Frontal cortex (tissue), 4 donors: ENCODE data around the gene ZBTB46. TPM values are rescaled to one million over a fixed set of nuclear protein-coding genes. Genes with fewer than 3 reads are reported as not detected.
"Not testable (repeated sequence)": the region's sequence is repeated elsewhere in the genome, so short reads cannot be mapped to it uniquely, and the experiment has no call there.

Experiments
- DNase-seq, 2 donors: peaks; one replicate each; pipeline ENCODE4 v3.0.0; 2012; ENCODE audit warnings: low spot score in 2 of 2
- FAIRE-seq: peaks from 2 replicates; lab custom pipeline; 2012; peaks lifted over from hg19 to GRCh38; lab: Jason Lieb, UNC
- total RNA-seq: library from RNA; depleted of rRNA; stranded (reverse); fragments of >200 nt; gene quantifications from one replicate; pipeline ENCODE4 v1.2.3, GENCODE V29; 2014
- donor health status: control.
- donor health status: control.
- donor health status: control.

Gene ZBTB46
- total RNA-seq, 1 donor from 2014 or later: 22.4 TPM

GRCh38 chr20:63722967-63723622, 108.0 kb downstream of the ZBTB46 start:
- FAIRE-seq, DNase-seq: not testable (repeated sequence)

- FAIRE-seq: no peak
- DNase-seq: no peak
Observed at GRCh38 chr20:63718996-63719395, 112.1 kb downstream of the ZBTB46 start.

GRCh38 chr20:63714858-63715257, 116.2 kb downstream of the ZBTB46 start:
- FAIRE-seq (no peak), DNase-seq (no peak)

- DNase-seq (no peak), FAIRE-seq (no peak)
Observed at GRCh38 chr20:63712191-63712590, 118.9 kb downstream of the ZBTB46 start.

GRCh38 chr20:63711085-63711645, 119.9 kb downstream of the ZBTB46 start:
- FAIRE-seq (no peak), DNase-seq (no peak)

- no peak for DNase-seq
- no peak for FAIRE-seq
Observed at GRCh38 chr20:63709149-63709527, 121.9 kb downstream of the ZBTB46 start.

GRCh38 chr20:63708301-63709148, 122.5 kb downstream of the ZBTB46 start:
- FAIRE-seq (no peak), DNase-seq (peak in 1 of 2 donors; percentile 14)

GRCh38 chr20:63707558-63708300, 123.3 kb downstream of the ZBTB46 start, which contains the start of the genes ARFRP1 and ZGPAT:
Gene ARFRP1, minus strand, starts transcription at chr20:63707976. Its CDS starts 885 bp downstream, at chr20:63707091.
Gene ZGPAT, plus strand, starts transcription at chr20:63708039. Its CDS starts 542 bp downstream, at chr20:63708581.
- DNase-seq (peak; percentile 95 to 98), FAIRE-seq (no peak)

GRCh38 chr20:63706852-63707557, 124.1 kb downstream of the ZBTB46 start:
- no peak for FAIRE-seq
- DNase-seq: peak; percentile 22 to 32

- FAIRE-seq (no peak), DNase-seq (peak in 1 of 2 donors; percentile 12)
Observed at GRCh38 chr20:63706027-63706695, 124.9 kb downstream of the ZBTB46 start.

- DNase-seq (peak in 1 of 2 donors; percentile 12), FAIRE-seq (no peak)
Observed at GRCh38 chr20:63705232-63706026, 125.6 kb downstream of the ZBTB46 start.

GRCh38 chr20:63704749-63705117, 126.3 kb downstream of the ZBTB46 start:
- FAIRE-seq: no peak

GRCh38 chr20:63703976-63704748, 126.9 kb downstream of the ZBTB46 start:
- no peak for FAIRE-seq
- no peak for DNase-seq

More at GRCh38 chr20:63704749-63705117, 126.3 kb downstream of the ZBTB46 start:
- no peak for DNase-seq

GRCh38 chr20:63703471-63703975, 127.5 kb downstream of the ZBTB46 start:
- FAIRE-seq: no peak
- DNase-seq: no peak

GRCh38 chr20:63702751-63703470, 128.2 kb downstream of the ZBTB46 start:
- no peak for FAIRE-seq
- peak in 1 of 2 donors; percentile 6 for DNase-seq

- no peak for DNase-seq
- no peak for FAIRE-seq
Observed at GRCh38 chr20:63702036-63702665, 128.9 kb downstream of the ZBTB46 start.
